HepG2 (cell line): Measurements from ENCODE around the gene PPP1R15A.

Experiments used
- ATF7-NPFF ChIP-seq: sonication (generic); formaldehyde crosslinking; IDR thresholded peaks from 2 replicates; pipeline ENCODE4 v1.8.1; 2023; ENCODE audit warnings: mild to moderate bottlenecking, low read depth, missing genetic modification reagents, moderate library complexity
- BRCA1 ChIP-seq: sonication (generic); formaldehyde crosslinking; IDR thresholded peaks from 2 replicates; pipeline ENCODE4 v1.4.0; 2020; ENCODE audit warnings: missing genetic modification reagents
- CTCF ChIP-seq: sonication (generic); formaldehyde crosslinking; IDR thresholded peaks from 2 replicates; pipeline ENCODE4 v1.5.0; 2020; ENCODE audit warnings: mild to moderate bottlenecking, missing genetic modification reagents, moderate library complexity
- EP300 ChIP-seq, 3 experiments: sonication (generic) in 1 of 3; formaldehyde crosslinking in 1 of 3; IDR thresholded peaks; 2 replicates each; pipeline versions ENCODE4 v1.5.1 to v1.6.1; 2011 to 2020; ENCODE audit warnings: low read depth in 2 of 3, low read length in 2 of 3, borderline replicate concordance in 1 of 3, improper control_type of control experiment in 1 of 3, mild to moderate bottlenecking in 1 of 3, missing genetic modification reagents in 1 of 3, moderate library complexity in 1 of 3
- ESRRA ChIP-seq: sonication (generic); formaldehyde crosslinking; IDR thresholded peaks from 2 replicates; pipeline ENCODE4 v1.5.1; 2020; ENCODE audit warnings: mild to moderate bottlenecking, low read depth, missing genetic modification reagents
- HDAC2 ChIP-seq: sonication (generic); formaldehyde crosslinking; IDR thresholded peaks from 2 replicates; pipeline ENCODE4 v1.4.0; 2020; ENCODE audit warnings: missing genetic modification reagents
- KDM5A ChIP-seq: fragments of 200-600 bp; sonication (generic); IDR thresholded peaks from 2 replicates; pipeline ENCODE4 v1.7.0; 2018; ENCODE audit warnings: antibody characterized with exemption, mild to moderate bottlenecking, low read length, borderline replicate concordance
- NR3C1 ChIP-seq: sonication (generic); formaldehyde crosslinking; IDR thresholded peaks from 2 replicates; pipeline ENCODE4 v1.4.0; 2020; ENCODE audit warnings: missing genetic modification reagents
- RAD21 ChIP-seq: fragments of 450-650 bp; formaldehyde crosslinking; IDR thresholded peaks from 2 replicates; pipeline ENCODE4 v1.5.0; 2020; ENCODE audit warnings: mild to moderate bottlenecking
- RBAK ChIP-seq: sonication (generic); formaldehyde crosslinking; IDR thresholded peaks from 2 replicates; pipeline ENCODE4 v1.5.1; 2020; ENCODE audit warnings: mild to moderate bottlenecking, missing genetic modification reagents
- RFX5 ChIP-seq: IDR thresholded peaks from 2 replicates; pipeline ENCODE4 v1.6.1; 2011; ENCODE audit warnings: low read depth, low read length, improper control_type of control experiment
- RFXANK ChIP-seq: IDR thresholded peaks from 2 replicates; pipeline ENCODE4 v1.6.1; 2016
- TBP ChIP-seq: sonication (generic); formaldehyde crosslinking; IDR thresholded peaks from 2 replicates; pipeline ENCODE4 v1.5.0; 2020; ENCODE audit warnings: missing genetic modification reagents
- ZZZ3 ChIP-seq: sonication (generic); formaldehyde crosslinking; IDR thresholded peaks from 2 replicates; pipeline ENCODE4 v1.4.0; 2020; ENCODE audit warnings: missing genetic modification reagents, mild to moderate bottlenecking, borderline replicate concordance

GRCh38 chr19:48918801-48919247 is 46.6 kb downstream of the PPP1R15A start:
- TF ChIP-seq NR3C1 (CRISPR knock-in tag) (no peak), TBP (CRISPR knock-in tag) (no peak), RAD21 (no peak), ZZZ3 (CRISPR knock-in tag) (no peak), ESRRA (CRISPR knock-in tag) (no peak), RFX5 (no peak), HDAC2 (CRISPR knock-in tag) (no peak), RFXANK (CRISPR knock-in tag) (no peak), CTCF (CRISPR knock-in tag) (no peak), ATF7-NPFF (no peak), BRCA1 (CRISPR knock-in tag) (no peak), KDM5A (no peak), RBAK (CRISPR knock-in tag) (no peak), EP300 (IDR thresholded peaks at IDR 0.05; ENCODE audit: low read depth in 2 of 2, low read length in 2 of 2) (no peak), EP300 (CRISPR knock-in tag; IDR thresholded peaks at IDR 0.05; ENCODE audit: borderline replicate concordance) (no peak)
